Calu3 (cell line): ENCODE data around the gene MRGPRF. TPM values are rescaled to one million over a fixed set of nuclear protein-coding genes. Genes with fewer than 3 reads are reported as not detected.

ENCODE experiments used
- BruUV-seq: library from RNA; stranded (reverse); fragments of 400-500 nt; replicated peaks from 2 replicates; lab custom pipeline; 2021; lab: Mats Ljungman, UMichigan
- CTCF ChIA-PET: fragments of 300-600 bp; sonication (Branson Sonifier 250); formaldehyde crosslinking; loops from one replicate; lab custom pipeline; 2022; ENCODE audit warnings: antibody characterized with exemption; lab: Charles Lee
- DNase-seq: peaks from one replicate; pipeline ENCODE4 v3.0.0; 2022
- H3K27ac Mint-ChIP-seq: one replicate; pipeline ENCODE4 v1.8.0; 2022; ENCODE audit warnings: mixed read lengths; ENCODE audit not compliant: unreplicated experiment
- H3K27me3 Mint-ChIP-seq: one replicate; pipeline ENCODE4 v1.8.0; 2022; ENCODE audit warnings: mixed read lengths; ENCODE audit not compliant: unreplicated experiment
- H3K36me3 Mint-ChIP-seq: one replicate; pipeline ENCODE4 v1.8.0; 2022; ENCODE audit warnings: mild to moderate bottlenecking, moderate library complexity, mixed read lengths; ENCODE audit not compliant: insufficient read depth, unreplicated experiment
- H3K4me1 Mint-ChIP-seq: one replicate; pipeline ENCODE4 v1.8.0; 2022; ENCODE audit warnings: mild to moderate bottlenecking, low read depth, mixed read lengths; ENCODE audit not compliant: unreplicated experiment
- H3K4me3 Mint-ChIP-seq: one replicate; pipeline ENCODE4 v1.8.0; 2022; ENCODE audit warnings: mild to moderate bottlenecking, low read depth, moderate library complexity, mixed read lengths; ENCODE audit not compliant: unreplicated experiment
- H3K9me3 Mint-ChIP-seq: one replicate; pipeline ENCODE4 v1.8.0; 2022; ENCODE audit warnings: low read depth, mixed read lengths; ENCODE audit not compliant: unreplicated experiment
- intact Hi-C: fragments of 100-400 bp; cut with micrococcal nuclease; formaldehyde crosslinking; loops from one replicate; pipeline ENCODE4 v1.10.0; 2022; ENCODE audit not compliant: unreplicated experiment
- total RNA-seq: library from RNA; stranded (reverse); gene quantifications from 2 replicates; pipeline ENCODE4 v1.2.3, GENCODE V29; 2022
- TF ChIP-seq, protein P1 (sequence below): fragments of 200-600 bp; IDR thresholded peaks from one replicate; pipeline ENCODE4 v1.8.0; 2022; ENCODE audit warnings: antibody characterized with exemption; ENCODE audit not compliant: unreplicated experiment

MRGPRF gene
- total RNA-seq, 1 experiment from 2014 or later: 0.14 TPM

DNA sequence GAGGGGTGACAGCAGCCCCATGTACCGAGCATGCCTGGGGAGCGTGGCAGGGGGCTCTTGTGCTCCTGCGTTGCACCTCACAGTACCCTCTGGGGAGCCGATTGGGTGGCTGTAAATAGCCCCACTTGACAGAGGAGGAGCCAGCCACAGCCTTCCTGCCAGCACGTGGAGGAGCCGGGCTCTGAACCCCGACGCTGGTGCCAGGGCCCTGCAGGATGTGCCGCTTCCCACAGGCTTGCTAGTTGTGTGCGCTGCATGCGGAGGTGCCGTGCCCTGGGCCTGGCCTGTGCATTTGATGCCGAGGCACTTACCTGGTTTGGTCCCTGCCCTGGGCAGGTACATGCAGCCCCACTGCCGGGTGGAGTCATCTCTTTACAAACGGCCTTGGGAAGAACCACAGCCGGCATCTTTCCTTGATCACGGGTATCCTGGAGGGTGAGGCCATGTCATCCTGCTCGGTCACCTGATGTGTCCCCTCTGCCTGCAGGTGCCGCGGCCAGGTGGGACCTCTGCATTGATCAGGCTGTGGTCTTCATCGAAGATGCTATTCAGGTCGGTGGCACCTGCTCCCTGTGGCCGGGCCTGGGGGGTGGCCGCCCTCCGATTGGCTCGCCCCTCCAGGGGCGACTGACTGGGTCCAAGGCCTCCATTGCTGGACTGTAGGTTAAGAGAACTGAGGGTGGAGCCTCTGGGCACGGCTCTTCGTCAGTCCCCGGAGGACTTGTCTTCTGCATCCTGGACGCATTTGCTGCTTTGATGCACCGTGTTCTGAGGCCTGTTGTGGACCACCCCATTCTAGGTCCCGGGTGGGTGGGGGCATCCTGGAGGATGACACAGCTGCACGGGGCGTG lies 40.7 kb upstream of the MRGPRF start:
- no peak overlapping the region for H3K4me3 Mint-ChIP-seq
- CTCF ChIA-PET: no interaction called here
- no peaks in the 10 kb centered on the region for H3K9me3 Mint-ChIP-seq
- TF ChIP-seq, protein P1, sequence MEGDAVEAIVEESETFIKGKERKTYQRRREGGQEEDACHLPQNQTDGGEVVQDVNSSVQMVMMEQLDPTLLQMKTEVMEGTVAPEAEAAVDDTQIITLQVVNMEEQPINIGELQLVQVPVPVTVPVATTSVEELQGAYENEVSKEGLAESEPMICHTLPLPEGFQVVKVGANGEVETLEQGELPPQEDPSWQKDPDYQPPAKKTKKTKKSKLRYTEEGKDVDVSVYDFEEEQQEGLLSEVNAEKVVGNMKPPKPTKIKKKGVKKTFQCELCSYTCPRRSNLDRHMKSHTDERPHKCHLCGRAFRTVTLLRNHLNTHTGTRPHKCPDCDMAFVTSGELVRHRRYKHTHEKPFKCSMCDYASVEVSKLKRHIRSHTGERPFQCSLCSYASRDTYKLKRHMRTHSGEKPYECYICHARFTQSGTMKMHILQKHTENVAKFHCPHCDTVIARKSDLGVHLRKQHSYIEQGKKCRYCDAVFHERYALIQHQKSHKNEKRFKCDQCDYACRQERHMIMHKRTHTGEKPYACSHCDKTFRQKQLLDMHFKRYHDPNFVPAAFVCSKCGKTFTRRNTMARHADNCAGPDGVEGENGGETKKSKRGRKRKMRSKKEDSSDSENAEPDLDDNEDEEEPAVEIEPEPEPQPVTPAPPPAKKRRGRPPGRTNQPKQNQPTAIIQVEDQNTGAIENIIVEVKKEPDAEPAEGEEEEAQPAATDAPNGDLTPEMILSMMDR: no peak
- no peaks in the 10 kb centered on the region for H3K27me3 Mint-ChIP-seq
- no peak for DNase-seq
- no TSS peak for BruUV-seq
- intact Hi-C loops: no loop called here
- H3K27ac Mint-ChIP-seq: no peak overlapping the region
- H3K4me1 Mint-ChIP-seq: no peaks in the 10 kb centered on the region
- H3K36me3 Mint-ChIP-seq: peaks cover 14% of the 10 kb centered on the region

DNA sequence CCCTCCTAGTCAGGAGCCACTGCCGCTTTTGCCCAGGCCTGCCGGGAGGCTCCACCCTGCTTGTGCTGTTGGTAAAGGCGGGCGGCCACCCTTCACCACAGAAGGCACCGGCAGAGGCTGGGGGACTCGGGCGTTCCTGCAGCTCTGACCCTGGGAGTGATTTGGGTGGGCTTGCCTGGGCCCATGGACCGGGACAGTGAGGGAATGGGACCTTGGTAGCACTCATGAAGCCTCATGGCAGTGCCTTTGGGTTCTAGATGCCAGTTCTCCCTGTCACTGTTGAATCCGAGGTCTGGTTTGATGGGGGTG lies 40.1 kb upstream of the MRGPRF start:
- H3K4me3 Mint-ChIP-seq: no peak overlapping the region
- no TSS peak for BruUV-seq
- TF ChIP-seq, protein P1: no peak
- peaks cover 18% of the 10 kb centered on the region for H3K36me3 Mint-ChIP-seq
- no peaks in the 10 kb centered on the region for H3K4me1 Mint-ChIP-seq
- H3K27me3 Mint-ChIP-seq: no peaks in the 10 kb centered on the region
- no peak overlapping the region for H3K27ac Mint-ChIP-seq
- H3K9me3 Mint-ChIP-seq: no peaks in the 10 kb centered on the region
- CTCF ChIA-PET: no interaction called here
- intact Hi-C loops: no loop called here
- no peak for DNase-seq

DNA sequence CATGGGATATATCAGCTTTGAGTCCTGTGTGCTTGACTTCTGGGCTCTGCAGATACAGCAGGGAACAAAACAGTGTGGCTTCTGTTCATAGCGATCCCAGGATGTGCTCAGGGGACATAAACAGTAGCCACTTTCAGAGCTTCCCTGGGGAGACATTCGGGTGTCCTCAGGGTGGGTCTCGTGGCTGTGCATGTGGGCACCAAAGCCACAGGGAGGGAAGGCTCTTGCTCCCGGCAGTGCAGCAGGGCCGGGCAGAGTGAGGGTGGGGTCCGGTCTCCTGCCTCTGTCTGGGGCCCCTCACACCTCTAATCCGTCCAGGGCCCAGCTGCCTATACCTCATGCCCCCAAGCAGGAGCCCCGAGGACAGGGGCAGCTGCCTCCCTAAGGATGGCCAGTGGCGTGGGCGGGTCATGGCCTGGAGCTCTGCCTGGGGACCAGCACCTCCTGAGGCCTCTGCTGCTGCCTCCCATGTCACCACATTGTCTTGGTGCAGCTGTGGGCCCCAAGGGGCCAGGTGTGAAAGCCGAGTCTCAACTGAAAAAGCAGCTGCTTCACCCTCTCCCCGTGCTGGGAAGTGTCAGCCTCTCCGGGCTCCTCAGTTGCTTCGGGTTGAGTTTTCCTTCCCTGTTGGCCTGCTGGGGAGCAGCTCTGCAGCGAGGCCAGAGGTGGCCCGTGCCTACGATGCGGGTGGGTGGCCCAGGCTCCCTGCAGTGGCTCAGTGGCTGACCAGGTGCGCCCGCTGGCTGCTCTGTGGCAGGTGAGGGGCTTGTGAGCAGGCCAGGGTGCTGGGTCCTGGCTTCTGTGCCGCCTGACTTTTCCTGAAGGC lies 39.5 kb upstream of the MRGPRF start:
- CTCF ChIA-PET: no interaction called here
- no peaks in the 10 kb centered on the region for H3K4me1 Mint-ChIP-seq
- TF ChIP-seq, protein P1: no peak
- no peaks in the 10 kb centered on the region for H3K9me3 Mint-ChIP-seq
- no TSS peak for BruUV-seq
- no peaks in the 10 kb centered on the region for H3K27me3 Mint-ChIP-seq
- intact Hi-C loops: no loop called here
- H3K4me3 Mint-ChIP-seq: no peak overlapping the region
- peaks cover 18% of the 10 kb centered on the region for H3K36me3 Mint-ChIP-seq
- H3K27ac Mint-ChIP-seq: no peak overlapping the region
- DNase-seq: no peak

DNA sequence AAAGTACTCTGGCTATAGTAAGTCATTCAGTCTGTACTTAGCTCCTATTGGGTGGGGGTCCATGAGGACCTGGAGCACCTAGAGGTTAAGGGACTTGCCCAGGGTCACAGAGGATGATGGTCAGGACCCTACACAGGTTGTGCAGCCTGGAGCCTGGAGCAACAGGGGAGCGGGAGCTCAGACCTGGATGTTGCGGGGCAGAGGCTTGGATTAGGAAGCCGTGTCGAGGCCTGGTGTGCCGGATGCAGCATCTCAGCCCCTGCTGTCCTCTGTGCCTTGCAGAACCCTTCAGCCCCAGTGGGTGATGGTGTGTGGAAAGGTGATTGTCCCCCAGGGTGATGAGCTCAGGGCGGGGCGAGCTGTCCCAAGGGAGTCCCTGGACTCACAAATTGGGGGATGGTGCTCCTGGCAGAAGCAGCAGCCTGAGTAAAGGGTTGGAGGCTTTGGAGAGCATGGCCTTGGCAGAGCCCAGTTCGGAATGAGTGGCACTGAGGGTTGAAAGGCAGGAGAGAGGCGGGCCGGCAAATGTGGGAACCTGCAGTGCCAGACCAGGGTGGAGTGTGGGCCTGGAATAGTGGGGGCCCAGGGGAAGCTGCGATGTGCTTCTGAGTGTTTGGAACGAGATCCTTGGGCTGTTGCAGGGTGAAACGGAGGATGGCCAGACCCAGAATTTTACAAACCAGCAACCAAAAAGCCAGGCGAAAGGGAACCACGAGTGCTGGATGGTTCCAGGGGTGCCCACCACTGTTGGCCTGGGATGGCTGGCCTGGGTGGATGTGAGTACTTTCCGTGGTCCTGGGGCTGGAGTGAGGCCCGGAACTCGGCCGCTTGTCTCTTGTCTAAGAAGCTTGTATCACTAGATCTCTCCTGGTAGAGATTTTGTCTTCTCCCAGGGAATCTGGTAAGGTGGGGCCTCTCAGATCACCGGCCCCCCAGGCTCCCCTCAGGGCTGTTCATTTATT lies 38.6 kb upstream of the MRGPRF start:
- no peak overlapping the region for H3K4me3 Mint-ChIP-seq
- CTCF ChIA-PET: no interaction called here
- DNase-seq: no peak
- intact Hi-C loops: no loop called here
- BruUV-seq: no TSS peak
- TF ChIP-seq, protein P1: no peak
- H3K27ac Mint-ChIP-seq: no peak overlapping the region
- no peaks in the 10 kb centered on the region for H3K27me3 Mint-ChIP-seq
- no peaks in the 10 kb centered on the region for H3K4me1 Mint-ChIP-seq
- H3K36me3 Mint-ChIP-seq: peaks cover 18% of the 10 kb centered on the region
- H3K9me3 Mint-ChIP-seq: no peaks in the 10 kb centered on the region
